Measurements from ENCODE around the gene FSTL3.

- no peak for TF ChIP-seq POLR2A (IDR thresholded peaks at IDR 0.05; ENCODE audit: low read depth)
- TF ChIP-seq, protein P1, sequence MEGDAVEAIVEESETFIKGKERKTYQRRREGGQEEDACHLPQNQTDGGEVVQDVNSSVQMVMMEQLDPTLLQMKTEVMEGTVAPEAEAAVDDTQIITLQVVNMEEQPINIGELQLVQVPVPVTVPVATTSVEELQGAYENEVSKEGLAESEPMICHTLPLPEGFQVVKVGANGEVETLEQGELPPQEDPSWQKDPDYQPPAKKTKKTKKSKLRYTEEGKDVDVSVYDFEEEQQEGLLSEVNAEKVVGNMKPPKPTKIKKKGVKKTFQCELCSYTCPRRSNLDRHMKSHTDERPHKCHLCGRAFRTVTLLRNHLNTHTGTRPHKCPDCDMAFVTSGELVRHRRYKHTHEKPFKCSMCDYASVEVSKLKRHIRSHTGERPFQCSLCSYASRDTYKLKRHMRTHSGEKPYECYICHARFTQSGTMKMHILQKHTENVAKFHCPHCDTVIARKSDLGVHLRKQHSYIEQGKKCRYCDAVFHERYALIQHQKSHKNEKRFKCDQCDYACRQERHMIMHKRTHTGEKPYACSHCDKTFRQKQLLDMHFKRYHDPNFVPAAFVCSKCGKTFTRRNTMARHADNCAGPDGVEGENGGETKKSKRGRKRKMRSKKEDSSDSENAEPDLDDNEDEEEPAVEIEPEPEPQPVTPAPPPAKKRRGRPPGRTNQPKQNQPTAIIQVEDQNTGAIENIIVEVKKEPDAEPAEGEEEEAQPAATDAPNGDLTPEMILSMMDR (IDR thresholded peaks at IDR 0.05): no peak
Measured at GRCh38 chr19:662207-662961, 13.8 kb upstream of the FSTL3 start.

Data from esophagus muscularis mucosa (tissue), 3 donors.